ES-I3 (cell line): ENCODE measurements around the gene DNAH3.
"Not testable (repeated sequence)": the region's sequence is repeated elsewhere in the genome, so short reads cannot be mapped to it uniquely, and the experiment has no call there.

Experiments
- H3K36me3 ChIP-seq: 2 replicates; pipeline ENCODE4 v1.6.1; 2013; ENCODE audit warnings: mild to moderate bottlenecking, low read length, control low read depth, moderate library complexity; ENCODE audit not compliant: insufficient read depth
- H3K4me1 ChIP-seq: 2 replicates; pipeline ENCODE4 v1.6.1; 2013; ENCODE audit warnings: mild to moderate bottlenecking, control low read depth, low read length; ENCODE audit not compliant: insufficient read depth
- H3K9ac ChIP-seq: 2 replicates; pipeline ENCODE4 v1.6.1; 2013; ENCODE audit warnings: low read depth, mild to moderate bottlenecking, low read length, moderate library complexity
- H3K9me3 ChIP-seq: 2 replicates; pipeline ENCODE4 v1.6.1; 2013; ENCODE audit warnings: mild to moderate bottlenecking, low read length, moderate library complexity; ENCODE audit not compliant: control insufficient read depth, insufficient read depth

The DNAH3 gene, protein sequence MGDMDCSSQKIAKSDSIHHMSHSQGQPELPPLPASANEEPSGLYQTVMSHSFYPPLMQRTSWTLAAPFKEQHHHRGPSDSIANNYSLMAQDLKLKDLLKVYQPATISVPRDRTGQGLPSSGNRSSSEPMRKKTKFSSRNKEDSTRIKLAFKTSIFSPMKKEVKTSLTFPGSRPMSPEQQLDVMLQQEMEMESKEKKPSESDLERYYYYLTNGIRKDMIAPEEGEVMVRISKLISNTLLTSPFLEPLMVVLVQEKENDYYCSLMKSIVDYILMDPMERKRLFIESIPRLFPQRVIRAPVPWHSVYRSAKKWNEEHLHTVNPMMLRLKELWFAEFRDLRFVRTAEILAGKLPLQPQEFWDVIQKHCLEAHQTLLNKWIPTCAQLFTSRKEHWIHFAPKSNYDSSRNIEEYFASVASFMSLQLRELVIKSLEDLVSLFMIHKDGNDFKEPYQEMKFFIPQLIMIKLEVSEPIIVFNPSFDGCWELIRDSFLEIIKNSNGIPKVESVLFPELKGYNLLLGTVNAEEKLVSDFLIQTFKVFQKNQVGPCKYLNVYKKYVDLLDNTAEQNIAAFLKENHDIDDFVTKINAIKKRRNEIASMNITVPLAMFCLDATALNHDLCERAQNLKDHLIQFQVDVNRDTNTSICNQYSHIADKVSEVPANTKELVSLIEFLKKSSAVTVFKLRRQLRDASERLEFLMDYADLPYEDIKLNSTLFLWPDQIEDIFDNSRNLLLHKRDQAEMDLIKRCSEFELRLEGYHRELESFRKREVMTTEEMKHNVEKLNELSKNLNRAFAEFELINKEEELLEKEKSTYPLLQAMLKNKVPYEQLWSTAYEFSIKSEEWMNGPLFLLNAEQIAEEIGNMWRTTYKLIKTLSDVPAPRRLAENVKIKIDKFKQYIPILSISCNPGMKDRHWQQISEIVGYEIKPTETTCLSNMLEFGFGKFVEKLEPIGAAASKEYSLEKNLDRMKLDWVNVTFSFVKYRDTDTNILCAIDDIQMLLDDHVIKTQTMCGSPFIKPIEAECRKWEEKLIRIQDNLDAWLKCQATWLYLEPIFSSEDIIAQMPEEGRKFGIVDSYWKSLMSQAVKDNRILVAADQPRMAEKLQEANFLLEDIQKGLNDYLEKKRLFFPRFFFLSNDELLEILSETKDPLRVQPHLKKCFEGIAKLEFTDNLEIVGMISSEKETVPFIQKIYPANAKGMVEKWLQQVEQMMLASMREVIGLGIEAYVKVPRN (N-terminal part only)

DNA sequence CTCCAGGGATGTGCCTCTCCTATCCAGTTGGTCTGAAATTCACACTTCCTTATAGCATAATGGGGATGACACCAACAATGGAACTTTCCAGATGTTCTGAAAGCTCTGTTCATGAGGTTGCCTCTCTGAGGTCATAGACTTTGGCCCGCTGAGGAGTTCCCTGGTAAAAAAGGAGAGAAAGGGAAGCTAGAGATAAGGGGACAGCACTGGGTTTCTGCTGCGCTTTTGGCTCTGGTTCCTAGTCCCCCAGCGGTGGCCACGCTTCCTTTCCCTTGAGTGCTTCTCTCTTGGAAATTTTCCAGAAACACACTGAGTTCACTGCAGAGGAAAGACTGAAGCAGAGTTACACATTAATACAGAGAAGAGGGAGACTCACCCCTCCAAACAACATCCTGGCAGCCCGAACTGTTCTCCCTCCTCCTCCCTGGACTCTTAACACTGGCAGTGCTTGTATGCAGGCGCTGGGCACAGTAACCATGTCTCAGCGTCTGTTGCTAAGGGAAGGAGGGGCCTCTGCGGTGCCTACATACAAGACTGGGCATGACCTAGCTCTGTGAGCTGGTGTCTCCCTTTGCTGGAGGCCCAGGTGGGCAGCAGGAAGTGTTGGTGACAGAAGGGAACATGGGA is at the start of gene DNAH3:
Gene DNAH3 (minus strand): TSS at position 472 of the 627 bp plus-strand sequence. CDS start 527 bp downstream, outside the sequence.
- Histone ChIP-seq H3K9ac (no peak within 1 kb of the TSS), H3K9me3 (no peaks in the 10 kb centered on the region), H3K36me3 (no peaks in the 10 kb centered on the region), H3K4me1 (no peaks in the 10 kb centered on the region)

DNA sequence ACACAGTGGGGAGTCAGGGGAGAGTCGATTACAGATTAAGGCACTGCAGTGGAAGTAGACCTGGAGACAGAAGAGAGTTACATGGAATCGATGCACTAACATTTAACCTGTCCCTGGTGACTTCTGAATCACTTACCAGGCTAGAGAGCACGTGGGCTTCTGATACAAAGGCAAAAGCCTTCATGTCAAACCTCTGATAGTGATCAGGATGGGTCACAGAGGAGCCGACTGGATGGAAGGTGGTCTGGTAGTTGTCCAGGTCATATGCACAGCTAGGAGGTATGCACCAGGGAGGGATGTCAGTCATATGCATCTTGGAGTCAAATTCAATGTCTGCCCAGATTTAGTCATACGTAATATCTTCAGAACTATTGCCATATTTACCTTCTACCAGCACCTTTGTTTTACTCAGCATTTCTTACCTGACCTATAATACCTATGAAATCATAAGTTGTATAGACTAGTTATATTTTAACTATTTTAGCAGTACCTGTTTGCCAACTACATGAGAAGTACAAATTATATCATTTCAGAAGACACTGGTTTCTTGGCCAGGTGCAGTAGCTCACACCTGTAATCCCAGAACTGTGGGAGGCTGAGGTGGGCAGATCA is 49.1 kb upstream of the DNAH3 start:
- Histone ChIP-seq H3K36me3 (no peaks in the 10 kb centered on the region), H3K9me3 (no peaks in the 10 kb centered on the region), H3K4me1 (no peaks in the 10 kb centered on the region), H3K9ac (no peak overlapping the region)

DNA sequence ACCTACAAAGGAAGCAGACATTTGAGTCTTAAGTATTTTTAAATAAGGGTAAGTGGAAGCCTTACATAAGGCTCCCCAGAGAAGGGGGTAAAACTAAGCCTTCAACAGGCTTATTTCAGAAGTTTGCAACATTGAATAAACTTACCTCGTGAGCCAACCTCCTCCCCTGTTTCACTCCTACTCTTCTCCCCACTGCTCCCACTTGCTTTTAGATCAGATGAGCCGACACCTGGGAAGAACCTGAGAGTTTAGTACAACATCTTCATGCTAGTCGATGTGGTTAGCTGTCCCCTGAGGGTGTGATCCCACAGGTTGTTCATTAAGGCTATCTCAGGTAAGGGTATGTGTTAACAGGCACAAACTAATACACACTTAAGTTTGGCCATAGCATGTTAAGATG is 47.0 kb upstream of the DNAH3 start:
- no peaks in the 10 kb centered on the region for H3K9me3 ChIP-seq
- no peaks in the 10 kb centered on the region for H3K4me1 ChIP-seq
- H3K9ac ChIP-seq = no peak overlapping the region
- no peaks in the 10 kb centered on the region for H3K36me3 ChIP-seq

DNA sequence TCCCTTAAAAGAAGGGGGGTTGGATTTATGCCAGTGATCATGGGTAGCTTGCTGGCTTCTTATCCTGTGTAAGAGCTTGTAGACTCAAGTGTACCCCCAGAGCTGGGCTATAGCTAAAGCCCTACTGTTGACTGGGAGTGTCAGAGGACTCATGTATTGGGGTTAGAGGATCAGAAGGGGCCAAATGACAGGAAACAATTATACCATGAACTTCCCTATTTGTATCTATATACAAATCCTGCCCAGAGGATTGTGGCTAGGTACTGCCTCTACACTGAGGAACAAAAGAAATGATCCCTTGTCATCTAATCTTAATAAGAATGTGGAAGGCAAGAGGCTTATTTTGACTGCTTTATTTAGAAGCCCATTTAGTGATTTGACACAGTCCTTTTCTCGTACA is 46.5 kb upstream of the DNAH3 start:
- Histone ChIP-seq H3K9me3 (no peaks in the 10 kb centered on the region), H3K4me1 (no peaks in the 10 kb centered on the region), H3K9ac (no peak overlapping the region), H3K36me3 (no peaks in the 10 kb centered on the region)

- not testable (repeated sequence) for H3K36me3 ChIP-seq, H3K4me1 ChIP-seq, H3K9me3 ChIP-seq, H3K9ac ChIP-seq
These were observed 44.7 kb upstream of the DNAH3 start for GRCh38 chr16:21195330-21195729.

DNA sequence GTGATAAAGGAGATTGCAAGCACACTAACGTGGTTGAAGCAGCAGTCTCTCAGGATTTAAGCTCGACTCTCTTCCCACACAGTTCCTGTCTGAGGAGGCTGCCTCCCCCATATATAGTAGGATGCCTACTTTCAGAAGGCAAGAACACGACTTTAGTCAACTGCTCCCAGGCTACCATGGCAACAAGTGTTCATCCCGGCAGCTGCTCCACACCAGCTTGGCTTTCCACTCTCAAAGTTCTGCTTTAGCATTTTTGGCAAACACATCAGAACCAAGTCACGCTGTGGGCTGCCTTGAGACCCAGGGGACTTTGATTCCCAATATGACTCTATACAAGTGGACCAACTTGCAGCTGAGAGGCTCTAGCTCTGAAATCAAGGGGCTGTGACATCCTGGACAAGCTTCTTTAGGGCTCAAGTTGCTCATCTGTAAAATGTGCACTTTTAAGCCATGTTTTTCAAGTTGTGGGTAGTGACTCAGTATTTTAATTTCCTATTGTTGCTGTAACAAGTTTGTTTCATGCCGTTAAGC is 44.2 kb upstream of the DNAH3 start:
- Histone ChIP-seq H3K36me3 (no peaks in the 10 kb centered on the region), H3K9ac (no peak overlapping the region), H3K9me3 (no peaks in the 10 kb centered on the region), H3K4me1 (no peaks in the 10 kb centered on the region)

DNA sequence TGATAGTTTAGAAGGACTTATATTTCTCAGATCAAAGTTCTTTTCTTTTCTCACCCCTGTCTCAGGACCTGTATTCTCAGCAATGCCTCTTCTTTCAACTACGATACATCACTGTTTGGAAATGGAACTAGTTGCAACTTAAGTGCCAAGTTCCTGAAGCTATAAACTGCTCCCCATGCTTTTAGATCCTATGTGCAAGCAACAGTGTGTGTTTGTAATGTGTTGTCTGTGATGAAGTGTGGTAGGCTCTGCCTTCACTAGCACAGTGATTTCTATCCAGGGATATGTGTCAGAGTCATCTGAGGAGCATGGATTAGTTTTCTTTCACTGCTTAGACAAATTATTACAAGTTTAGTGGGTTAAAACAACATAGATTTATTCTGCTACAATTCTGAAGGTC is 42.3 kb upstream of the DNAH3 start:
- H3K9ac ChIP-seq = no peak overlapping the region
- H3K4me1 ChIP-seq = no peaks in the 10 kb centered on the region
- no peaks in the 10 kb centered on the region for H3K36me3 ChIP-seq

DNA sequence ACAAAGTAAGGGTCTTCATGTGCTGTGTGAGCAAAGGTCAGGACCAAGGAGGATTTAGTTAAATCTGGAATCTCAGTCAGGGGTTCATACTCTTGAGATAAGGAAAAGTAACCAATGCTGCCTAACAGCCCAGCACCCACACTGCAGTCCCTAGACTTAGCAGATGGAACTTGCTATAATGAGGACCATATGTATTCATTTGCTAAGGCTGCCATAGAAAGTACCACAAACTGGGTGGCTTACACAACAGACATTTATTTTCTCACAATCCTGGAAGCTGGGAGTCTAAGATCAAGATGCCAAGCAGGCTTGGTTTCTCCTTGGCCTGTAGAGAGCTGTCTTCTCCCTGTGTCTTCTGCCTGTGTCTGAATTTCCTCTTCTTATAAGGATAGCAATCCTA is 40.0 kb upstream of the DNAH3 start:
- Histone ChIP-seq H3K9ac (no peak overlapping the region), H3K9me3 (no peaks in the 10 kb centered on the region), H3K36me3 (no peaks in the 10 kb centered on the region), H3K4me1 (no peaks in the 10 kb centered on the region; the same call in 1 of the 2 replicates)

More for the DNA sequence above, 42.3 kb upstream of the DNAH3 start:
- H3K9me3 ChIP-seq = no peaks in the 10 kb centered on the region

DNA sequence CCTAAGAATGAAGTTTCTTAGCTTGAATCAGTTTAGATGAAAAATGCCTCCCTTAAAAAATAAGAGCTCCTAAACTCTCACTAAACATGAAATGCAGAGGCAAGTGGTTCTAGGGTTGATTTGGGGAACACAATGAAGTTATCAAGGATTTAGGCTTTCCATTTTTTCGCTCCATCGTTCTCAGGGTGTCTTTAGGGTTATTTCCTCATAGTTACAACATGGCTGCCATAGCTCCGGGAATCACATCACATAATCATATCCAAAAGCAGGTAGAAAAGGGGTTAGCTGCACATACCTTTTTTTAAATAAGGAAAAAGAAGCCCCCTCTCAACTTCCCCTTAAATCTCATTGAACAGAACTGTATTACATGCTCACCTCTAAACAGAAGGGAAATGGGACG is 39.4 kb upstream of the DNAH3 start:
- no peaks in the 10 kb centered on the region; the same call in 1 of the 2 replicates for H3K4me1 ChIP-seq
- H3K36me3 ChIP-seq = no peaks in the 10 kb centered on the region
- H3K9me3 ChIP-seq = no peaks in the 10 kb centered on the region
- no peak overlapping the region for H3K9ac ChIP-seq

GRCh38 chr16:21189311-21189710 is 38.7 kb upstream of the DNAH3 start:
- H3K9ac ChIP-seq = no peak overlapping the region
- no peaks in the 10 kb centered on the region; the same call in 1 of the 2 replicates for H3K4me1 ChIP-seq
- no peaks in the 10 kb centered on the region for H3K9me3 ChIP-seq
- no peaks in the 10 kb centered on the region for H3K36me3 ChIP-seq

- Histone ChIP-seq H3K4me1 (no peaks in the 10 kb centered on the region; the same call in 1 of the 2 replicates), H3K9ac (no peak overlapping the region), H3K9me3 (0 out of 2 replicates have a peak, but pooled peaks cover 2% of the 10 kb centered on the region), H3K36me3 (peaks cover 4% of the 10 kb centered on the region; the same call in 1 of the 2 replicates)
These were observed 35.7 kb upstream of the DNAH3 start for GRCh38 chr16:21186326-21186691.

DNA sequence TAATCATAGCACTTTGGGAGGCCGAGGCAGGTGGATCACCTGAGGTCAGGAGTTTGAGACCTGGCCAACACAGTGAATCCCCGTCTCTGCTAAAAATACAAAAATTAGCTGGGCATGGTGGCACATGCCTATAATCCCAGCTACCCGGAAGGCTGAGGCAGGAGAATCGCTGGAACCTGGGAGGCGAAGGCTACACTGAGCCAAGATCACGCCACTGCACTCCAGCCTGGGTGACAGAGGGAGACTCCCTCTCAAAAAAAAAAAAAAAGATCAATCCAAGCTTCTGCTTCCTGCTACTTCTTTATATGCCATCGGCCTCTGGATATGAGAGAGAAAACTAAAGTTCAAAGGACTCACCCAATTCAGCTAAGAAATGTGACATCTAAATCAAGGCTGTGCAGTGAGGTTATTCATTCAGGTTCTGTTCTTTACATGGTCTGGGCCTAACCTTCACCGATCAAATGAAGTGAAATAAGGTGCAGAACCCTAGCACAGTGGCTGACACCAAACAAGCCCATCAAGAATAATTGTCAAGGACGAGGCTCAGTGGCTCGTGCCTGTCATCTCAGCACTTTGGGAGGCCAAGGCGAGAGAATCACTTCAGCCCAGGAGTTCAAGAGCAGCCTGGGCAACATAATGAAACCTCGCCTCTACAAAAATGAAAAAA is 35.1 kb upstream of the DNAH3 start:
- peaks cover 8% of the 10 kb centered on the region for H3K36me3 ChIP-seq
- H3K4me1 ChIP-seq = no peaks in the 10 kb centered on the region; the same call in 1 of the 2 replicates
- H3K9ac ChIP-seq = no peak overlapping the region
- H3K9me3 ChIP-seq = 0 out of 2 replicates have a peak, but pooled peaks cover 2% of the 10 kb centered on the region

DNA sequence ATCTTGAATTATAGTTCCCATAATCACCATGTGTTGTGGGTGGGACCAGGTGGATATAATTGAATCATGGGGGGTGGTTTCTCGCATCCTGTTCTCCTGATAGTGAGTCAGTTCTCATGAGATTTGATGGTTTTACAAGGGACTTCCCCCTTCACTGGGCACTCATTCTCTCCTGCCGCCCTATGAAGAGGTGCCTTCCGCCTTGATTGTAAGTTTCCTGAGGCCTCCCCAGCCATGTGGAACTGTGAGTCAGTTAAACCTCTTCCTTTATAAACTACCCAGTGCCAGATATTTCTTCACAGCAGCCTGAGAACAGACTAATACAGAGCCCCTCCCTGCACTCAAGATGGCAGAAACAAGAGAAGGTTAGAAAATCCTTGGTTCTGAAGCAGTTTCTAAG is 34.2 kb upstream of the DNAH3 start:
- Histone ChIP-seq H3K36me3 (peaks cover 14% of the 10 kb centered on the region), H3K9ac (no peak overlapping the region), H3K9me3 (peaks cover 2% of the 10 kb centered on the region; the same call in 1 of the 2 replicates), H3K4me1 (no peaks in the 10 kb centered on the region; the same call in 1 of the 2 replicates)
